ENCODE measurements around the gene DNAH9. TPM values are rescaled to one million over a fixed set of nuclear protein-coding genes. Genes with fewer than 3 reads are reported as not detected.

The DNAH9 gene
- total RNA-seq, 1 donor = not detected

DNA sequence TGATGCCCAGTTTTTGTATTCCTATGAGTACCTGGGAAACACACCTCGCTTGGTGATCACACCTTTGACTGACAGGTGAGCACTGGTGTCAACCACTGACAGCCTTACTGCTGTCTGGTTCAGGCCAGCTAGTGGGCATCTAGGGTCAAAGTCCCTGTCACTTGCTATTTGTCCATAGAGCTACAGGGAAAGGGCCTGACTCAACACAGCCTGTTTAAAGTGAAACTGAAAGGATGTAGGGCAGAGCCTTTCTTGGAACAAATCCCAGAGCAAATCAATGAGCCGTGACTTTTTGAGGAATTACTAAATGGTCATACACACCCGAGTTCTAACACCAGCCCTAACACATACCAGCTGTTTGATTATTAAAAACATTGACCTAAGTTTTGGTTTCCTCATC lies 106.8 kb downstream of the DNAH9 start:
- no peak overlapping the region for H3K4me3 ChIP-seq (ENCODE audit: low read depth, low read length)
- no peak for TF ChIP-seq CTCF (IDR thresholded peaks at IDR 0.05; ENCODE audit: insufficient read depth, low read depth, low read length)
- DNase-seq (ENCODE audit: low read depth) = no peak

DNA sequence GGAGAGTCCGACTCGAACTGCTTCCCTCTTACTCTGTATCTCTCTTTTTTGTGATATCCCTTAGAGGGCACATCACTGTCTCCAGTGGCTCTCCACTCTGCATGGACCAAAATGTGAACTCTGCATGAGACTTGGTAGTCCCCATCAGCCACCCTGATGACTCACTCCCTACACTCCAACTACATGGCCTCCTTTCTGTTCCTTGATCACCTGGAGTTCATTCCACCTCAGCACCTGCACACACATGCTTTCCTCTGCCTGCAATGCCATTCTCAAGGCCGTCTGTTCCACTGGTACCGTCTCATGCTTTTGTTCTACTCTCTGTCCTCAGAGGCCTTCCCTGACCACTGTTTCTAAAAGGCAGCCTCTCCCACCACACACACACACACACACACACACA lies 109.3 kb downstream of the DNAH9 start:
- no peak for DNase-seq (ENCODE audit: low read depth)
- no peak overlapping the region for H3K4me3 ChIP-seq (ENCODE audit: low read depth, low read length)
- no peak for TF ChIP-seq CTCF (IDR thresholded peaks at IDR 0.05; ENCODE audit: insufficient read depth, low read depth, low read length)

DNA sequence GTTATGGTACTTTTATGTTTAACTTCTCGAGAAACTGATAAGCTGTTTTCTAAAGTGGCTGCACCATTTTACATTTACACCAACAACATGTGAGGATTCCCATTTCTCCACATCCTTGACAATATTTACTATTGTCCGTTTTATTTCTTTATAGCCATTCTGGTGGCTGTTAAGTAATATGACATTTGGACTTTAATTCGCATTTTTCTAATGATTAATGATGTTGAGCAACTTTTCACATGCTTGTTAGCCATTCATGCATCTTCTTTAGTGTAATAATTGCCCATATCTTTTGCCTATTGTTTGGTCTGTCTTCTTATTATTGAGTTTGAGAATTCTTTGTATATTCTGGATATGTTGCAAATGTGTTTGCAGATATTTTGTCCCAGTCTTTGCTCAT lies 114.2 kb downstream of the DNAH9 start:
- no peak for TF ChIP-seq CTCF (IDR thresholded peaks at IDR 0.05; ENCODE audit: insufficient read depth, low read depth, low read length)
- no peak overlapping the region for H3K4me3 ChIP-seq (ENCODE audit: low read depth, low read length)
- no peak for DNase-seq (ENCODE audit: low read depth)

- TF ChIP-seq CTCF (IDR thresholded peaks at IDR 0.05; ENCODE audit: insufficient read depth, low read depth, low read length) = no peak
- DNase-seq (ENCODE audit: low read depth) = no peak
- H3K4me3 ChIP-seq (ENCODE audit: low read depth, low read length) = no peak overlapping the region
Measured at GRCh38 chr17:11719203-11719602, 120.9 kb downstream of the DNAH9 start.

DNA sequence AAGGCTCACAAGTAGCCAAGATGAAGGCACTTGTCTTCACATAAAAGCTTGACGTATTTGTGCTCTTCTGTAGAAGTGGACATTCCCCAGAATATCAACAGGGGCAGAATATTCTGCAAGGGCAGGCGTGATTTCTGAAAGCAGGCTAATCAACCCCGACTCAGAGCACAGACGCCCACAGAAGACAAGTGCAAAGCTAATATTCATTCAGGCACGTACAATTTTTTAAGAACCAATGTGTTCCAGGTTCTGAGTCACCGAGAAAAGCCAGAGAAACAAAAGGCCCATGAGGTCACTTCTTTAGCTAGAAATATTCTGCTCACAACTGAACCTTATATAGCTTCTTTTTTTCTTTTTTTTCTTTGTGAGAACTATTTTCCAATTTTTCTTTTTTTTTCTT lies 121.6 kb downstream of the DNAH9 start:
- DNase-seq (ENCODE audit: low read depth) = no peak
- TF ChIP-seq CTCF (IDR thresholded peaks at IDR 0.05; ENCODE audit: insufficient read depth, low read depth, low read length) = no peak
- no peak overlapping the region for H3K4me3 ChIP-seq (ENCODE audit: low read depth, low read length)

DNA sequence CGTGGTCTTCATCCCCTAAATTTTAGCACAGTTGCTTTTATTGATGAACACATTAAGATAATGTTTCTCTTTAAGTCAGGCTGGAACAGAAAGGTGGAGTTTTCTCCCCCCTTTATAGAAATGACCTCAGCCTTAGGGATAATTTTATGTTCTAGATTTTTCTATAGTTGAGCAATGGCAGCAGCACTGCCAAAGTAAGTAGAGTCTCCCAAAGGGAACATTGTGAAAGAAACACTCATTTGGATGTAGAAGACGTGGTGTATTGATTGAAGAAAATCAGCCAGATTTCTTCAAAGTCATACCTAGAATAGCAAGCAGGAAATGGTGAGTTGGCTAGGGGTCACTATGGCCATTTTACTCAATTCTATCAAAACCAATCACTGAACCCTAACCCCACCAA lies 122.5 kb downstream of the DNAH9 start:
- H3K4me3 ChIP-seq (ENCODE audit: low read depth, low read length) = no peak overlapping the region
- TF ChIP-seq CTCF (IDR thresholded peaks at IDR 0.05; ENCODE audit: insufficient read depth, low read depth, low read length) = no peak
- DNase-seq (ENCODE audit: low read depth) = no peak

- DNase-seq (ENCODE audit: low read depth) = no peak
- TF ChIP-seq CTCF (IDR thresholded peaks at IDR 0.05; ENCODE audit: insufficient read depth, low read depth, low read length) = no peak
- no peak overlapping the region for H3K4me3 ChIP-seq (ENCODE audit: low read depth, low read length)
Measured at GRCh38 chr17:11730747-11731146, 132.5 kb downstream of the DNAH9 start.

Measured in fibroblast of villous mesenchyme (primary cell).